ENCODE data around the gene ZNF608.

The ZNF608 gene

DNA sequence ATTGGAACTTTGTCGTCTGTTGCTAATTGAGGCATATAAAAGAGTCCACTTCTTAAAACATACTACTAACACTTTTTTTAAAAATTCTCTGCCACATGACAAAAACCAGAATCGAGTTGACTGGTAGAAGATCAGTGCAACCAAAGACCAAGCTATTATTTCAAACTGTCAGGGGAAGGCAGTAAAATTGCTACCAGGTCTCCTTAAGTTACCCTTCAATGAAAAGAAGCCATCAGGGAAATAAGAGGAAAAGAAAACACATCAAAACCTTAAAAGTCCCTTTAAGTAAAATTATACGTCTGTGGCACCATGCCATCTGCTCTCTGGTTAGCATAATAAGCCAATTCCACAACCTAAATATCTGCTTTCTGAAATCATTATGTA lies 9.6 kb downstream of the ZNF608 start:
- no peak for DNase-seq

DNA sequence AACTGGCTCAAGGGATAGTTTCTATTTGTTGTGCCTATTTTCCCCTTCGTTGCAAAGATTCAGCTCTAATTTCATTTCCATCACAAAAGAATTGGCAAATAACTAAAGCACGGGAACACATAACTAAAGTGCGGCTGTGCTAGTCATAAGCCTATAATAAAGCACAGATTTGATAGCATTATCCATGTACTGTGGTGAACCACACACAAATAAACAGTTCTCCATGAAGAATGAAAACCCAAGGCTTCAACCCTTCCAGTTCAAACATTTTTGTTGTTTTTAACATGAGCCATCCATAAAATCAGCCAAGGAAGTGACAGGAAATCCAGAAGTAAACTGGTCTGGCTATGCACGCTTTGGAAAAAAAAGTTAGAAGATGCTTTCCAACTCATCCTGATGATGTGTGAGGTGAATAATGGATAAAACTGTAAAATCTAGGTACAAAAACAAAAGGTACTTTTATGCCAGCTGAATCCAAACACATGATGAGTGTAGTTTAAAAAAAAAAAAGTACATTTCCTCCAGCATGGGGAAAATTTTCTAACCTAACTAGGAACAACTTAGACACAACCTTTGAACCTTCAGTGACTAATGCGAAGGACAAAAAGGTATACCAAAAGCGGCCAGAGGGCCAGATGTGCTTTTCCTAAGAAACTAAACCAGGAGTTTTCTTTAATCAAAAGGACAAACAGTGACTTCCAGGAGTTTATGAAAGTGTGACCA lies 10.2 kb downstream of the ZNF608 start:
- DNase-seq = no peak

DNA sequence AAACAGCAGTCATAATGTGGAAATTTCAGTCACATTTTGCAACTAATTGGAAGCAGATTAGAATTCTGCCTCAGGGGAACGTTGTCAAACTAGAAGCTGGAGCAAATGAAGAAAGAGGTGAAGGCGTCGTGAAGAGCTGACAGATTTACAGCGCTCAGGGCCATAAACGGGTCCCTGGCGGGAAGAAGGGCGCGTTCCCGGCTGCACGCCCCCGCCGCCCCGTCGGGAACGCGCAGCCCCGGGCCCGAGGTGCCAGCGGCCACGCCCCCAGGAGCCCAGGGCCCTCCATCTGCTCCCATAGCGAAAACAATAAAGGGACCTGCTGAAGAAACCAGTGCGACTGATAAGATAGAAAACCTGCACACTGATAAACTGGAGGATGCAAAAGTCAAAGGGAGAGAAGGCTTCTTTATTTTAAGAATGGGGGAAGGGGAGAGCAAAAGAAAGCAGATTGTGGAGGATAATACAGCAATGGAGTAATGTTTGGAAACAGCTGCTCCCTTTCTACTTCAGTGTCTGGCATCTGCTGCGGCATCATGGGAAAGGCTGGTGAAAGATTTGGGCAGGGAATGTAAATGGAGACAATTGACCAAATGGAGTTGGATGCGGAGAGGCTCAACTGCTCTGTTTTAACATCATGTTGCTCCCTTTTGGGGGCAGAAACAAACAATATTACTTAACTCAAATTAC lies 11.1 kb downstream of the ZNF608 start:
- DNase-seq = no peak

DNA sequence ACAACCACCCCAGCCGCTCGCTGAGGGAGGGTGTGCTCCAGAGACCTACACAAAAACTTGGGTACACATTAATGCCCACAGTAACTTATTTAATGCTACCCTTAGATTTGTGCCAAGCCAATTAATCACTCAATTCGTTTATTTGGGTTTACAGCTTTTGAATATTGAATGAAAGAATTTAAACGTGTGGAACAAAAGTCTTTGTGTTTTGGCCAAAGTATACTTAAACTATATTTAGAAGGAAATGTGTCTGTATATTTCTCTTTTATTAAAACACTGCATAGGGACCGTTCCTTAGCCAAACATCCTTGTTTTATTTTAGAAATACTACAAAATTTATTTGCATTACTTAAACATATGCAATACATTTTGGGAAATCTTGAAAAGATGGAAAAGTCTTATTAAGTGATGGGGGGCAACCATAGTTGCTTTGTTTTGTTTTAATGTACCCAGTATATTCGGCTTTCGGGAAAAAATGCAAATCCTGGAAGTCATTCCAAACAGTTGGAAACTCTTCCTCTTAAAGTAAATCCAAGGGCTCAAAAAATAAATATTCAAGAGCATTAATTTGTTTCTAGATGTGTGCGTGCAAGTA lies 11.8 kb downstream of the ZNF608 start:
- DNase-seq = no peak

DNA sequence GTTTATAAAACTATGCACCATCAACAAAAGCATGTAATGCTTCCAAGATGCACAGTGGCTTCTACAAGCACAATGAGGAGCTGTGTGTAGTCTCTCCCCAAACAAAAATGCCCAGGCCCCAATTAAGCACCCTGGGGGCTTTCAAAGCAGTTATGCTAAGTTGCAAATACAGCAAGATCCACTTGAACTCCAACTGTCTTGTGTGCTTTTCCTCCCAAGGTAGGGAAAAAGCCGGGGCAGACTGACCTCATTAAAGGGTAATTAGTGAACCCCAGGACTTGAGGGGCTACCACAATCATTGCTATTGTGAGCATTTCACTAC lies 13.1 kb downstream of the ZNF608 start:
- no peak for DNase-seq

DNA sequence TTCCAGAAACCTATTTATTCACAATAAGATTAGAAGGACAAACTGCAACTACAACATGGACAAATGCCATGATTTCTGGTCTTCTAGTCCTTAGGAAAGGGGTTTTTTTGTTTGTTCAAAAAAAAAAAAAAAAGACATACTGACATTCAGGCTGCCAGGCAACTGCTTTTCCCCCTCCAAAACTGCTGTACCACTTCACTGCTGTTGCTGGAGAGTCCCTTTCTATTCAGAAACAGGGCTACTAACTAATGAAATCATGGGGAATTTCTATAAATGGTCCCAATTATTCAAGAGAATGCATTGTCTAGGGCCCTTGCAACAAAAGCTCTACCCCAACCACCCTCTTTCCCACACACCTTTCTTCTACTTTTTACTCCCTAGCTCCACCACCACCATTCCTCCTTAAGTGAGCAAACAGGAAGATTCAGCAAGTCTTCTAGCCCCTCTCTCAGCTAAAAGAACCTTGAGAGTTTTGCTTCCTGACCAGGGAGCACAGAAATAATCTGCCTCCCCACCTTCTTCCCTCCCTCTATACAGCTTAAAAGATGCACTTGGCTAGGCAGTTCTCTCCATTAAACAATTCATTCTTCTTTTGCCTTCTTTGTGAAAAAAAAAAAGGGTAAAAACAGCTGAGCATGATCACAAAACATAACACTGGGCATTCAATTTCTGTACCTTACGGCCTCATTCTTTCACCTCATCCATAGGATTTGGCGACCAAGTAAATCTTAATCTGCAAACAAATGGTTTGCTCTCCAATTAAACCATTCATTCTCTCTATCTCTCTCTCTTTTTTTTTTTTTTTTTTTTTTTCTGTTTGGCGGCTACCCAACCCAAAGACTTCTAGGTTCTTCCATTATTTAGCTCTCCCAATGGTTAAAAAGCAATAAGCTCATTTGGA lies 13.8 kb downstream of the ZNF608 start:
- DNase-seq = no peak

DNA sequence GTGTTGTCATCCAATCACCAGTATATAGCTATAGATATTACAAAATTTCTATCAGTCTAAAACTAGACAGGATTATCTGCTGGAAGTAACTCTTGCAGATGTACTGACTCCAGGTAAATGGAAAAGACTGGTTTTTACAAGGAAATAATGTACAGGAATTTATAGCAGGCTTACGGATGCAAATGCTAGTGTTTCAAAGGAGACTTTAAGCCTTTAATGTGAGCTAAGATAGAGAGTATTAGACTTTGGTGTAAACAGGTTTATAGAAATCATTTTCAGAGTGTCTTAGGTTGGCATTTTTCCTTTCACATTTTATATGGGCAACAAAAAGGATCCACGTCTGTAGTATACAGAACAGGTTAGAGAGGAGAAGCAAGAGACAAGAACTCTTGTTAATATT lies 16.1 kb downstream of the ZNF608 start:
- no peak for DNase-seq

DNA sequence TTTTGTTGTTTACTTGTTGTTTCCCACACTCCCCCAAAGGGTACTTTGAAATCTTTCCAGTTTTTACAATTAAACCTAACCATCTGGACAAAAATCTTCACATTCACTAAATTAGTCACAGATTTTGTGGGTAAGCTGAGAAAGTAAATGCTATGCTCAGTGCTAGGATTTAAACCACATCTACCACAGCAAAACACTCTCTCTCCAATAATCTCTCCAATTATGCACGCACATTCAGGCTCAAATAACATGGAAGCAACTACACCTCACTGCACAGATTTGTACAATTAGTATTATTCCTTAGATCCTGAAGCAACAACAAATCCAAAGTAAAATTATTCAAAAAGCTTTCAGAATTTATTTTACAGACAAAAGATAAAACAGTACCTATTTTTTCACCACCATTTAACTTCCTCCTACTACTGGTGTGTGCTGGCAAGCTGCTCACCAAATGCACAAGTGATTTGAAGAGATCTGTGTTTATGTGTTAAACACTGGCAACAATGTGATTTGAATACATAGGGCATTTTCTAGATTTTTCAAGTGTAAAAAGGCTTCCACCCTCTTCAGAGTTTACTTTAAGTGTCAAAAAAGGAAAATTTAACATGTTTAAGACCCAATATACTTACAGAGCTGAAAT lies 16.6 kb downstream of the ZNF608 start:
- DNase-seq = no peak

DNA sequence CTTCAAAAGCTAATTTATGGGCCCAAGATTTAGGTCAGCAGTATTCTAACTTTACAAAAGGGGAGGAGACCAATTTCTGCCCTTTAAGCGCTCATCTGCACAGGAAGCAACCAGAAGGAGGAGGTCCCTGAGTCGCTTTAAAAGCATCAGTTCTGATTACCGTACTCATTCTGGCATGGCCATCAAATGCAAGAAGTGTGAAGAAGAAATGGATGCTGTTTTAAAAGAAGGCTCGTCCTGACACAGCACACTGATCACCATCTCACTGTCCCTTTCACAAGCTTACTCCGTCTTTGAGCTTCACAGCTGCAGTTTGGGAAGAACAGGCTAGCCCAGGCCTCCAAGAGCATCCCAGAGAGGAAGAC lies 17.5 kb downstream of the ZNF608 start:
- no peak for DNase-seq

DNA sequence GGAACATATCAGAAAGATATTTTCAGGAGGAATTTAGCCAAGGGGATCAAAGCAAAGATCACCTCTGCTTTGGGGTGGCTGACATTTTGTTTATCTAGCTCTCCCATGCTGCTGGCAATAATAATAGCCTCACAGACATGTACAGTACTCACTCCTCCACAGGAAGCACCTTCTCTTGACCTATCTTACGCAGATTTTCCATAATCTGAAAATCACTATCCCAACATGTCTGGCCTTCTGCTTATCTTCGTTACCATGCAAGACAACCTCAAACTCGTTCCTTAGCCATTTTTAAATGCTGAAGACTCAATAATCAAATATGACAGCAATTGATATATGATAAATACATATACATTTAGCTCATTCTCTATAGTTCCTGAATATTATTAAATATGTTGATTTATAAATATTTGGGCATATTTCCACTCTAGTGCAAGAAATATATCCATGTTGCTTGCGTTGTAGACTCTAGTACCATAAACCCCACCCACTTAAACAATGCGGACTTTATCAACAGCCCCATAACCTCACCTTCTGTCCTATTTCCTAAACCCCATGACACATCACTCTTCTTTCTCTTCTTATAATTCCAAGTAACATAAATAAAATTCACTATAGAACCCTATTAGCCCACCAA lies 18.0 kb downstream of the ZNF608 start:
- no peak for DNase-seq

DNA sequence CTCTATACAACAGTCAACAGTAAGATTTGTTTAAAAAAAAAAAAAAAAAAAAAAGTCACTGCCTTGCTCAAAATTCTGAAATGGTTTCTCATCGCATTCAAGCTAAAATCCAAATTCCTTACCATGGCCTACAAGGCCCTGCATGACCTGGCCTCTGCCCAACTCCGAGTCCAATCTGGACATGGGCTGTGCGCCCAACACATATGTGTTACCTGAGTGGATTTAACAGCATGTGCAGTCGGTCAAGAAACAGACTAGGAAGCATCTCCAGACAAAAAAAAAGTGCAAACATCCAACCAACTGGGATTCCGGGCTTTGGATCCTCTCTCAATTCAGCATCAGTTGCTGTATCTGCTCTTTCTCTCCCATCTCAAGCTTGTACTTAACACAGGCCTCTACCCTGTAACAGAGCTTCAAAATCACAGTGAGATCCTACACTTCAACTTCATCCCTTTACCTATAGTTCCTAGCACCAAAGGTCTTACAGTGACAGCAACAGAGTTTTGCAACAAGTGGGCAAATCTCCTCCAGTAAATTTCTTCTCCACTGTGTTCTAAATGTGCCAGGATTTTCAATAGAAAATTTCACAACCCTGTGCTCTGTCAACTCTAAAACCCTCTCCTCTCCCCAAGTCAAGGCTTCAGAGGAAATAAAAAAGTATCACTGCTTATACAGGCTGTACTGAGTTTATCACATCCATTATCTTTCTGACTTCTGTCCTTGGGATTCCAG lies 19.6 kb downstream of the ZNF608 start:
- DNase-seq = no peak

DNA sequence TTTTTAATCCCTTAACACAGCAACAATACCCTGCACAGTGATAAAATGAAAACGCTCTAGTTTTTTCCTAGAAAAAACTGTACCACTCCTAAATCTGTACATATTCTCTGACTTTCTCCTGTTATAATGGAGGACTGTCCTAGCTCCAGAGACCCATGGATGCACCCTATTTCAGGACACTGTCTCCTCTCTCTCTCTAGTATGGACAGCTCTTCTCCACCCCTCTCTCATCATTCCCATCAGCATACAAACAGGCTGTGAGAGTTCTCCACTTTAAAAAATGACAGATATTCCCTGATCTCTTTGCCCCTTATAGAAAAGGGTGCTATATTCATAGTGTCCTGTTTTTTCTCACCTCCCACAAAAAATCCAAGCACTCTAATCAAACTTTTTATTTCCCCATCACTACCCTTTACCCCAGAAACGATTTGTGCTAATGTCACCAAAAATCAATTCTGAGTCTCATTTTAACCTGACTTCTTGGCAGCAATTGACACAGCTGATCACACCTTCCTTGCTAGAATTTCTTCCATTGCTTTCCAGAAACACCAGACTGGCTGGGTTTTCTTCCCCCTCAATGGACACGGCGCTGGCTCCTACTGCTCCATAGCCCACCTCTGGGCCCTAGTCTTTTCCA lies 20.7 kb downstream of the ZNF608 start:
- no peak for DNase-seq

DNA sequence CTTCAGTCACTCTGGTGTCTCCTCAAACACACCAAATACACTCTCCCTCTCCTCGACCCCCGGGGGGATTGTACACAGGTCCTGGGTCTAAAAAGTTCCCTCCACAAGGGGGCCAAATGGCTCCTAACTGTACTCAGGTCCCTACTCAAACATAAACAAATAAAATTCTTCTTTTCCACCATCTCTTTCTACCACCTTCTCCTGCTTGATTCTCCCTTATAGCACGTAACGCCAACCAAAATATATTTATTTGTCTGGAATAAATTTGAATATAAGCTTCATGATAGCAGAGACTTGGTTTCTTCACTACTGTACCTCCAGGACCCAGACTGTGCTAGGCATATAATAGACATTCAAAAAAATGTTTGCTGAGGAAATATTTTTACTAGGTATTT lies 21.4 kb downstream of the ZNF608 start:
- DNase-seq = no peak

DNA sequence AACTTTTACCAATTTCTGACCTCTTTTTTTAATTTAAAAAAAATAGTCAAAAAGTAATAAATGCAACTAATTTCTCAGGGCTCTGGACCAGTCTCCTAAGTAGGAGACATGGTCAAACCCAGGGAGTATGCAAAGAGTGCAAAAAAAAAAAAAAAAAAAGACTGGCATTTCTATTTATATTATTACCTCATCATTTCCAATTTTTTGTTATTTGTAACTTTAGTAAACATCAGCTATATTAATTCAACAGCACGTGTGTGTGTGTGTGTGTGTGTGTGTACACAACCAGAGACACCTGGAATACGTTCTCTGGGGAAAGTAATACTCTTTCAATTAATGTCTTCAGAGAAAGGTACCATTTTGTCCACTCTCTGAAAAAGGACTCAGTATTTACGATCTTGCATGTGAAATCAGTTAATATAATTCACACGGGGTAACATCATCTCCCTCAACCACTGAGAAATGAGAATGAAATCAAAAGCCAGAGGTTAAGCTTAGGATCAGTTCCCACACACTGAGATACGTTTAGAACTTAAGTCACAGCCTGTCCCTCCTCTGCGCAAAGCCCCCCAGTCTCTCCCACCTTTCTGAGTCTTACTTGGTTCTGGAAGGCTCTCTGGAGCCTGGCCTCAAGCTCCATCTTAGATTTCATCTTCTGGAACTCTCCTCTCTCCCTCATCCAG lies 21.9 kb downstream of the ZNF608 start:
- no peak for DNase-seq

DNA sequence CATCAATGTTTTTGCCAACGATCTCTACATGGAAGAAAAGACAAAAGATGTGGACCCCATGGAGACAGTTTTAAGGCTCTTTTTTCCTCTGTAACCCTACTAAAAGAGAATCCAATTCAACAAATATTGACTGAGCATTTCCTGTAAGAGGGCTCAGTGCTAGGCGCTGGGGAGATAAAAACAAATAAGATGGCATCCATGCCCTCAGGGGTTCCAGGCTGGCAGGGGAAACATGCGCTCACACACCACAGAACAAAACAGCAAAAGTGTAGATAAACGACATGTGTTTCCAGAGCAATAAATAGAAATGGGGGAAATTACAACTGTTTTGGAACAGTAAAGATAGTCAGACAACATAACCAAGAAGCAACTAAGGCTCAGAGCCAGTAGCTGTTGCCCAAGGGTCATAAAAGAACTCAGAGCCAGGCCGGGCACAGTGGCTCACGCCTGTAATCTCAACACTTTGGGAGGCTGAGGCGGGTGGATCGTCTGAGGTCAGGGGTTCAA lies 25.2 kb downstream of the ZNF608 start:
- DNase-seq = no peak

DNA sequence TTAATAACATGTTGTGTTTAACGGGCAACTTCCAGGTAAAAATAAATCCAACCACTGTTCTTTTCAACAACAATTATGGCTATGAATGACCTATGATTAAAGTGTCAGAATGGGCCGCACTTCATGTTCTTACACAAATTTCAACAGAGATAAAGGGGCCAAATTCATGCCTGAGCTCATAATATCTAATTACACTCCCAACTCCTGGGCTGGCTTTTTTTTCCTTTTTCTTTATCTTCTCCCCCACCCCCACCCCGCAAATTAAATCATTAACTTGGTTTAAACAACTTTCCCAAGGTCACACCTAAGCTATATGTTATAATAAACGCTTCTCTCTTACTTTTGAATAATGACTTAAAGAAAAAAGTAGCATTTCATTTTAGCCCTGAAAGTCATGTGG lies 25.8 kb downstream of the ZNF608 start:
- DNase-seq = no peak

DNA sequence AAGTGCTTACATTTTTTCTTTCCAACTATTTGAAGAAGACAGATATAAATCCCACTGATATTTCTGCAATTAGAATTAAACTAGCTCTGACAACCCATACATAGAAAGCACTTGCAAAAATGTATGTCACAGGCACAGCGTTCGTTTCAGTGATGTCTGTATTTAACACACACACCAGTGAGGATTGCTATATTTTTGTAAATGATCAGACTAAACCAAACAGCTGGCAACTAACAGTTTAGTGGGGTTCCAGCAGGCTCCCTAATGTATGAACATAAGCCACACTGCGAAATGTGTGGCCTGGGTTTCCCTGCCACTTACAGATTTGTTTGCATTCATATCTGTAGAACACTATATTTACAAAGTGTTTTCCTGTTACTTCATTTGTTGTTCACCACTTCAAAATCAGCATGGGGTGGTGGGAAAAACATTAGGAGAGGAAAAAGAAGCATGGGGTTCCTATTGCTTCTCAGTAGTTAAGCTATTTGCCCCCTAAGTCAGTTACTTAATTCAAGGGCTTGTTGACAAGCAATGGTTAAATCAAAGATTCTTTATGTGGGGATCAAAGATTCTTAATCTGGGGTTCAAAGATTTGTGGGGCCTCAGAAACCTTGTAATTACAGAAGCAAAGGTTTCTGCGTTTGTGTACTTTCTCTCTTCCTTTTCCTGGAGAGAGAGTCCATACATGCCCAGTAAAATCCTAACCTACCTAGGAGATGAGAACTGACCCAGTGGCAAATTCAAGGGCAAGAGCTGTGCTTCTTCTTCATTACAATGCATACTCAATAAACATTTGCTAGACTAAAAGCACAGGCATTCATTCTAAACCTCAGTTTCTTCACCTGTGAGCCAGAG lies 27.1 kb downstream of the ZNF608 start:
- DNase-seq = no peak

DNA sequence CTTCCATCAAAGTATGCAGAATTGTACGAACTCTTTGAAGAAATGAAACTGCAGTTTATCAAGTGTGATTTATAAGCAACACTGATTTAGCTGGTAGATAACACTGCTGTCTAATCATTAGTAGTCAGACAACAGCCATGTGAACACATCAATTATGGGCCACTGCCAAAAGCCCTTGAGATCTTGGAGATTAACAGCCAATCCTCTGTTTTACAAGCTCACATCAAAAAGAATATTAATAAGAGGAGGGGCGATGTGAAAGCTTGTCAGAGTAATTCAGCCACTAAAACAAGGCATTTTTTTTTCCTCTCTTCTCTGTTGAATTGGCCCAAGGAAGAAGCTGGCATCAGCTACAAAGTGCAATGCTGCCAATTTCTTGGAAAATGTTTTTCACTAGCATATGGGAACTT lies 28.1 kb downstream of the ZNF608 start:
- no peak for DNase-seq

DNA sequence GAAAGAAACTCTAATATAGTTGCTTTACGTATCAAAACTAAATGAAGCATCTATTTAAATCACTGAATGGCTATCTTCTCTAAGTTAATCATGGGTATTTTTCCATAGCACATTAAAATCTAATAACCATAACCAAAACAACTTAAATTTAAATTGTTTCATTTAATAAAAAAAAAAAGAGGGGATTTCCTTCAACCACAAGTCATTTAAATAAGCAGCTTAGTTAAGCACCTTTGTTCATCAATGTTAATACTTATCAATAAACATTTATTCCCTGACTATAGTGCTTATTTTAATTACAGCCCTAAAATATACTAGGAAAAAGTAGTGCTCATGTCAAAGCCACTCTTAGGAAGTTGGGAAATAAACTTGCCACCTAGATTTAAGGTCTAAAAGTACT lies 30.3 kb downstream of the ZNF608 start:
- no peak for DNase-seq

DNA sequence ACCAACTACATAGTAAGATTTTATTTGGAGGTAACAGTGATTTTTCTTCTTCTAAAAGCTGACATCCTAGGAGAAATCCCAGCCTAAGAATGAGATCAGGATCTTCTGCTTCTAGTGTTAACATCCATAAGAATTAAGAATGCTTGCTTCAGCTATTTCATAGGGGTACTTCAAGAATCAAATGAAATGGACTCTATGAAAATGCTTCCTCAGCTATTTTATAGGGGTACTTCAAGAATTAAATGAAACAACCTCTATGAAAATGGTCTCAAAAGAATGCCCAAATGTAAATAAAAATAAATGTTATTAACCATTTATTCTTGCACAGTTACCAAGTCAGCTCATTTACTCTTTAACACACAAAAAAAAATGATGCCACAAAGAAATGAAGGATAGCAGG lies 31.5 kb downstream of the ZNF608 start:
- DNase-seq = no peak
